Suprapubic skin (tissue), 4 donors: ENCODE results near the gene PRR14. TPM values are rescaled to one million over a fixed set of nuclear protein-coding genes. Genes with fewer than 3 reads are reported as not detected.

ENCODE experiments used
- DNase-seq, 2 donors: peaks; one replicate each; pipeline ENCODE4 v3.0.0-alpha.2; 2019; ENCODE audit warnings: low spot score in 2 of 2
- H3K27ac ChIP-seq: fragments of 200-600 bp; sonication (generic); one replicate; pipeline ENCODE4 v1.5.1; 2019
- H3K27me3 ChIP-seq: fragments of 200-600 bp; sonication (generic); one replicate; pipeline ENCODE4 v1.5.1; 2019
- H3K36me3 ChIP-seq: fragments of 200-600 bp; sonication (generic); one replicate; pipeline ENCODE4 v1.5.1; 2019
- H3K4me1 ChIP-seq: fragments of 200-600 bp; sonication (generic); one replicate; pipeline ENCODE4 v1.5.1; 2019
- H3K4me3 ChIP-seq: fragments of 200-600 bp; sonication (generic); one replicate; pipeline ENCODE4 v1.5.1; 2019; ENCODE audit warnings: mild to moderate bottlenecking
- H3K9me3 ChIP-seq: fragments of 200-600 bp; sonication (generic); one replicate; pipeline ENCODE4 v1.5.1; 2019
- EP300 ChIP-seq: sonication (generic); formaldehyde crosslinking; IDR thresholded peaks from one replicate; pipeline ENCODE4 v1.6.1; 2017; ENCODE audit warnings: antibody characterized with exemption
- POLR2A ChIP-seq, 2 donors: fragments of 450-650 bp; IDR thresholded peaks; one replicate each; pipeline ENCODE4 v1.6.1; 2017; ENCODE audit warnings: antibody characterized with exemption in 2 of 2, mild to moderate bottlenecking in 2 of 2, moderate library complexity in 2 of 2
- POLR2AphosphoS5 ChIP-seq, 3 donors: sonication (generic); formaldehyde crosslinking; IDR thresholded peaks; one replicate each; pipeline ENCODE4 v1.6.1; 2017; ENCODE audit warnings: antibody characterized with exemption in 3 of 3
- WGBS: methylation state at CpG from one replicate; pipeline ENCODE4 v1.1.5; 2018; 5-methylcytosine and 5-hydroxymethylcytosine counted together
- total RNA-seq, 4 donors: library from RNA; depleted of rRNA; stranded (reverse); fragments of >200 nt; gene quantifications; one replicate each; pipeline ENCODE4 v1.1.0, GENCODE V29; 2016
- TF ChIP-seq, protein P1 (sequence below), 2 donors: fragments of 200-600 bp in 1 of 2; fragments of 450-650 bp in 1 of 2; sonication (generic) in 1 of 2; IDR thresholded peaks; one replicate each; pipeline ENCODE4 v1.5.1; 2016 to 2019; ENCODE audit warnings: antibody characterized with exemption in 2 of 2, mild to moderate bottlenecking in 1 of 2, moderate library complexity in 1 of 2

Gene PRR14
- total RNA-seq, 4 donors from 2014 or later = 56.7 to 68.8 (median 62.1) TPM

DNA sequence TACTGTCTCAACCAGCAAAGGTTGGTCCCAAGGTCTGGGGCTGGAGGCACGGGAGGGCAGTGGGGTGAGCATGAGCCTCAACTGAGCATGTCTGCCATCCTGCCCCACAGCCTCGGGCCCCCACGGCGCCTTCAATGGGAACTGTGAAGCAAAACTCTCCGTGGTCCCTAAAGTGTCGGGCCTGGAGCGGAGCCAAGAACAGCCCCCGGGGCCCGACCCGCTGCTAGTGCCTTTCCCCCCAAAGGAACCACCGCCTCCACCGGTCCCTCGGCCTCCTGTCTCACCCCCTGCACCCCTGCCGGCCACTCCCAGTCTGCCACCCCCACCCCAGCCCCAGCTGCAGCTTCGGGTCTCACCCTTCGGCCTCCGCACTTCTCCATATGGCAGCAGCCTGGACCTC, 11.7 kb downstream of the PRR14 start:
- H3K4me3 ChIP-seq = no peak overlapping the region
- no peaks in the 10 kb centered on the region for H3K27me3 ChIP-seq
- peaks cover 54% of the 10 kb centered on the region for H3K4me1 ChIP-seq
- H3K27ac ChIP-seq = no peak overlapping the region
- H3K36me3 ChIP-seq = peaks cover 63% of the 10 kb centered on the region
- 83% methylated on average over 8 of the region's 17 CpGs for WGBS
- no peak for DNase-seq
- TF ChIP-seq EP300 = no peak
- TF ChIP-seq, protein P1, sequence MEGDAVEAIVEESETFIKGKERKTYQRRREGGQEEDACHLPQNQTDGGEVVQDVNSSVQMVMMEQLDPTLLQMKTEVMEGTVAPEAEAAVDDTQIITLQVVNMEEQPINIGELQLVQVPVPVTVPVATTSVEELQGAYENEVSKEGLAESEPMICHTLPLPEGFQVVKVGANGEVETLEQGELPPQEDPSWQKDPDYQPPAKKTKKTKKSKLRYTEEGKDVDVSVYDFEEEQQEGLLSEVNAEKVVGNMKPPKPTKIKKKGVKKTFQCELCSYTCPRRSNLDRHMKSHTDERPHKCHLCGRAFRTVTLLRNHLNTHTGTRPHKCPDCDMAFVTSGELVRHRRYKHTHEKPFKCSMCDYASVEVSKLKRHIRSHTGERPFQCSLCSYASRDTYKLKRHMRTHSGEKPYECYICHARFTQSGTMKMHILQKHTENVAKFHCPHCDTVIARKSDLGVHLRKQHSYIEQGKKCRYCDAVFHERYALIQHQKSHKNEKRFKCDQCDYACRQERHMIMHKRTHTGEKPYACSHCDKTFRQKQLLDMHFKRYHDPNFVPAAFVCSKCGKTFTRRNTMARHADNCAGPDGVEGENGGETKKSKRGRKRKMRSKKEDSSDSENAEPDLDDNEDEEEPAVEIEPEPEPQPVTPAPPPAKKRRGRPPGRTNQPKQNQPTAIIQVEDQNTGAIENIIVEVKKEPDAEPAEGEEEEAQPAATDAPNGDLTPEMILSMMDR (IDR thresholded peaks at IDR 0.05) = no peak
- no peak for TF ChIP-seq POLR2AphosphoS5 (IDR thresholded peaks at IDR 0.05)
- TF ChIP-seq POLR2A (IDR thresholded peaks at IDR 0.05) = no peak
- no peaks in the 10 kb centered on the region for H3K9me3 ChIP-seq

DNA sequence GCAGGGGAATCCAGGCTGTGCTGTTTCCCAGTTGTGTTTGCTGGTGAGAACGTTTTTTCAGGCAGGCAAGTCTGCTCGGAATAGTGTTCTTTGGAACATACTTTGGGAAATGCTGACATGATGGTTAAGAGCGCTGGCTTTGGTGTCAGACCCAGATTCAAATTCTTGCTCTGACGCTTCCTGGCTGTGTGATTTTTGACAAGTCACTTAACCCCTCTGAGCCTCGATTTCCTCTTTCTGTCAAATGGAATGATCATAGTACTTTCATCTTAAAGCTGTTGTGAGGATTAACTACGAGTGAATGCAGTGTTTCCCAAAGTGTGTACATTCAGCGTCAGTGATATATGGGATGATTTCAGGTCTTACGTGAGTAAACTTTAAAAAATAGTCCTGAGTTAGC, 12.3 kb downstream of the PRR14 start:
- no peak for DNase-seq
- TF ChIP-seq POLR2AphosphoS5 (IDR thresholded peaks at IDR 0.05) = no peak
- TF ChIP-seq EP300 = no peak
- TF ChIP-seq, protein P1 (IDR thresholded peaks at IDR 0.05) = no peak
- no peak for TF ChIP-seq POLR2A (IDR thresholded peaks at IDR 0.05)
- no peak overlapping the region for H3K4me3 ChIP-seq
- no peak overlapping the region for H3K27ac ChIP-seq
- 77% methylated on average over 8 of the region's 8 CpGs for WGBS
- H3K9me3 ChIP-seq = no peaks in the 10 kb centered on the region
- H3K27me3 ChIP-seq = no peaks in the 10 kb centered on the region
- H3K36me3 ChIP-seq = peaks cover 69% of the 10 kb centered on the region
- H3K4me1 ChIP-seq = peaks cover 51% of the 10 kb centered on the region

DNA sequence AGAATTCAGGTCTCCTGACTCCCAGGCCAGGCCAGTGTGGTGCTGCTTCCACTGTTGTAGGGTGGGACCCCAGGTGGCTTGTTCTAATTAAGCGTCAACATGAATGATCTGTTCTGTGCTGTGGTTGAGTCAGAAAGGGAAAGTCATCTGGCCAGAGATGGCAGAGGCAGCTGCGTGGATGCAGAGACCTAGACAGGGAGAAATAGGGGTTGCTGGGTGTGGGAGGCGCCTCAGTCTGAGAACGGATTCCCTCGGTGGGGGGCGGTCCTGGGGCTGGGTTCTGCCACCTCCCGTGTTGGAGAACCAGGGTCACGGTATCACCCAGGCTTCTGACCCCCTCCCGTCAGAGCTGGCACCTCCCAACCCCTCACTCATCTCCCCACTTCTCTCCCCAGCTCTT, 13.1 kb downstream of the PRR14 start:
- Histone ChIP-seq H3K27me3 (no peaks in the 10 kb centered on the region), H3K9me3 (no peaks in the 10 kb centered on the region), H3K4me3 (no peak overlapping the region), H3K36me3 (peaks cover 77% of the 10 kb centered on the region), H3K27ac (no peak overlapping the region), H3K4me1 (peaks cover 51% of the 10 kb centered on the region)
- TF ChIP-seq EP300 = no peak
- WGBS = 77% methylated on average over 9 of the region's 9 CpGs
- no peak for DNase-seq

DNA sequence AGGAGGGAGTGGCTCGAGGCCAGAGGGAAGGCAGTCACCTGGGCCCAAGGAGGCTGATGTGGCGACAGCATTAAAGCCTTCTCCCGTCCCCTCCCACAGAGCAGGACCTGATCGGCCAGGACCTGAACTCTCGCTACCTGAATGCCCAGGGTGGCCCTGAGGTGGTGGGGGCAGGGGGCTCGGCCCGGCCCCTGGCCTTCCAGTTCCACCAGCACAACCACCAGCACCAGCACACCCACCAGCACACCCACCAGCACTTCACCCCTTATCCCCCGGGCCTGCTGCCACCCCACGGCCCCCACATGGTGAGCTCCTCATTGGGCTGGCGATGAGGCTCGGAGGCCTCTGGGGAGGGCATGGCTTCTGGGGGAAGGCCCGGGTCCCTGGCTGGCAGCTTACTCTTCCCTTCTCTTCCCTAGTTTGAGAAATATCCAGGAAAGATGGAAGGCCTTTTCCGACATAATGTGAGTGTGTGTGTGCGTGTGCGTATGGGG, 13.9 kb downstream of the PRR14 start:
- Histone ChIP-seq H3K4me3 (no peak overlapping the region), H3K4me1 (peaks cover 51% of the 10 kb centered on the region), H3K9me3 (no peaks in the 10 kb centered on the region), H3K27me3 (no peaks in the 10 kb centered on the region), H3K27ac (no peak overlapping the region), H3K36me3 (peaks cover 85% of the 10 kb centered on the region)
- WGBS = 93% methylated on average over 11 of the region's 15 CpGs
- DNase-seq = no peak
- TF ChIP-seq POLR2A (IDR thresholded peaks at IDR 0.05) (no peak), POLR2AphosphoS5 (IDR thresholded peaks at IDR 0.05) (no peak), EP300 (no peak)
- TF ChIP-seq, protein P1 (IDR thresholded peaks at IDR 0.05) = no peak

DNA sequence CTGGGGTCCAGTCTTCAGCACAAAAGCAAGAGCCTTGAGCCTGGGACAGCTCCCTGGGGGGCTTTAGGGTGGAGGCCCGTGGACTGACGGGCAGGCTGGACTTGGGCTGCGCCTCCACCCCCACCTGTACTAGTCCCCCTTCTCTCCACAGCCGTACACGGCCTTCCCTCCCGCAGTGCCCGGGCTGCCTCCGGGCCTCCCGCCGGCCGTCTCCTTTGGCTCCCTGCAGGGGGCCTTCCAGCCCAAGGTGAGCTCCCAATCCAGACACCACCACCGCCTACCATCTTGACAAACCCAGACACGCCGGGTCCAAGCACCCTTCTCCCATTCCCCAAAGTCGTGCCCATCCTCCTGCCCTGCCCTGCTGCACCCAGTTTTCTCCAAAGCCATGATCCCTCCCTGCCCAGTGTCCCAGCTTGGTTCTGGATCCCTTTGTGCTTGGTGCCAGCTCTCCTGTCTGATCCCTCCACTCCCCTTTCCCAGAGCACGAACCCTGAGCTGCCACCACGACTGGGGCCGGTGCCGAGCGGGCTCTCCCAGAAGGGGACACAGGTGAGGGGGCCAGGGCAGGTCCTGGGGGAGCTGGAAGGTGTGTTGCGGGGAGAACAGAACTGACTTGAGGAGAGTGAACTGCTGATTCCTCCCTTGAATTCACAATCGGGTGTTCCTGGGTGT, 14.5 kb downstream of the PRR14 start:
- no peaks in the 10 kb centered on the region for H3K27me3 ChIP-seq
- TF ChIP-seq EP300 = no peak
- TF ChIP-seq, protein P1 (IDR thresholded peaks at IDR 0.05) = no peak
- no peak for TF ChIP-seq POLR2A (IDR thresholded peaks at IDR 0.05)
- 89% methylated on average over 21 of the region's 22 CpGs for WGBS

More for the DNA sequence above, 14.5 kb downstream of the PRR14 start:
- Histone ChIP-seq H3K27ac (no peak overlapping the region), H3K4me1 (peaks cover 45% of the 10 kb centered on the region), H3K4me3 (no peak overlapping the region), H3K36me3 (peaks cover 91% of the 10 kb centered on the region), H3K9me3 (no peaks in the 10 kb centered on the region)
- no peak for DNase-seq
